ENCODE measurements around the gene TRIM71.
A peak's percentile ranks its signal among the peaks of the same experiment; 100 is the strongest.
"Not testable (repeated sequence)": the region's sequence is repeated elsewhere in the genome, so short reads cannot be mapped to it uniquely, and the experiment has no call there.

Gene TRIM71

DNA sequence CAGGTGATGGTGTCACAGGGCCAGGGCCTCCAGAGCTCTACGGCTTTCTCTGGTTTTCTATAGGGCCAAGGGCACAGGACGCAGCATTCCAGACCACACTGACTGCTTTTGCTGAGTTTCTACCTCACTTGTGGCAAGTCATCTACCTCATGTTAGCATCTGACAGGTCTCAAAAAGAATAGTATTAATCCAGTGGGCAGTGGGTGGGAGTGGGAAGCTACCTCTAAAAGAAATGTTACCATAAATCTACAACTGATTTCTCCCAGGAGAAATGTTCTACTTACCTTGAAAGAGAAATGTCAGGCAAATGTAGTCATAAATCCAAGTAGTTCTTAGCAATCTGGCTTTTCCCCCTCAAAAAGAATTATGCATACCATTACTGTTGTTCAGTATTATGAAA lies 77.9 kb downstream of the TRIM71 start:
- no peak for DNase-seq

DNA sequence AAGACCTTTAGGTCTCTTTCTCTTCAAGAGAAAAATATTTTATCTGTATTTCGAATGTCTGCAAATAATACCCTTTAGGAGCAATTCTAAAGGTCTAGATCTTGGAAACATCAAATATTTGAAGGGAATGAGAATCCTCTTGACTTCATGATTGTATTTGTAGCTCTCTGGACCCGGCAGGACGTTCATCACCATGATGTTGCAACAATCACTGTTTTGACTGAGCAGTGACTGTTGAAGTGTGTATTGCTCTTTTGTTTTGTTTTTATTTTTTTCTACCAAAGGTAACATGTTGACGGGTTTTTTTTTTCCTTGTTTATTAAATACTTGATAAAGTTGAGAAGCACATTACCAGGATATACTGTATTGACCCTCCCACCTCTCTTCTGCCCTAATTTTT lies 78.3 kb downstream of the TRIM71 start:
- DNase-seq: no peak

DNA sequence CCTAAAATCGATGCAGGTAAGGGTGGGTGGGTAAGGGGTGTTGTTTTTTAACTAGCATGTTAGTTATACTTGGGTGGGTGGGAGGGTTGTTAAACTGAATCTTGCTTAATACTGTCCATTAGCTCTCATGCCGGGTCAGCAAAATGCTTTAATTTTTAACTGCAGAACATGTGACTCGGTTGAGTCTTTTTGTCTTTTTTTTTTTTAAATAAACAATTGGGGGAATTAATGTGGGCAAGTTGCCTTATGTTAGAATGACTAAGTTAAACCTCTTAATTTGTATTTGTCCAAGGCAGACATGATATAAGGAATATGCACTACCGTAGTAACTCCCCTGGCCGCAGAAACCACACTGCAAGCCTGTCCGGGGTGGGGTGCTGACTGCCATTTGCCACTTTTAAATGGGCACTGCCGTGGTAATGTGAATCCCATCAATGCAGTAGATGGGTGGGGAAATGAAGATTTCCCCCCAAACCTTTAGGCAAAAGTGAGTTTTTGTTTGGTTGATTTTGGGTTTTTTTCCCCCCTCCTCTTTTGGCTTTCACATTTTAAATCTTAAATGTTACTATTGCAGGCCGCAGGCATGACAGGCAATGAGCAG lies 79.3 kb downstream of the TRIM71 start:
- DNase-seq: no peak

DNA sequence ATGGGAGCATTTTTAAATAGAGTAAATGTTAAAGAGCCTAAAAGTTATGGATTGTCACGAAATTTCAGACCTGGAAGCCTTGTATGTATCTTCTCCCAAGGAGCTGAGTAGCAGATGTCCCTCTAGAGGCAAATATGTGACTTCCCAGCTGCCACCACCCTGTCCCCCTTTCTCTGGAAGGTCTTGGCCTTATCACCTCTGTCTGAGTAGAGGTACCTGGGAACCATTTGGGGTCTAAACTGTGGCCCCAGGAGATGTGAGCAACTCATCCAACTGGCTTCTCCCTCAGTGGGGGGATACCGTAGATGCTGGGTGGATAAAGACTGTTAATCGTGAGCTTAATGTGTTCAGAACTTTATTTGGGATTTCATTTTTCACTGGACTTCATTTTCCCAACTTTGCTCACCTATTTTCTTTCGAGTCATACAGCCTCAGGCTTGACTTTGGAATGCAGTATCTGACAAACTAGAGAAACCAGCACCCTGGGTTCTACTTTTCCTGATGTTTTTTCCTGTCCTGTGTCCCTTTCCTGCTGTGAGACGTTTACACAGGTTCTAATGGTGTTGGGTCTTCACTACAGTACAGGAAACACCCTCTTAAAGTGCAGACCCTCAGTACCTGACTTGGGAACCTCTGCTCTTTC lies 80.3 kb downstream of the TRIM71 start:
- DNase-seq: no peak

DNA sequence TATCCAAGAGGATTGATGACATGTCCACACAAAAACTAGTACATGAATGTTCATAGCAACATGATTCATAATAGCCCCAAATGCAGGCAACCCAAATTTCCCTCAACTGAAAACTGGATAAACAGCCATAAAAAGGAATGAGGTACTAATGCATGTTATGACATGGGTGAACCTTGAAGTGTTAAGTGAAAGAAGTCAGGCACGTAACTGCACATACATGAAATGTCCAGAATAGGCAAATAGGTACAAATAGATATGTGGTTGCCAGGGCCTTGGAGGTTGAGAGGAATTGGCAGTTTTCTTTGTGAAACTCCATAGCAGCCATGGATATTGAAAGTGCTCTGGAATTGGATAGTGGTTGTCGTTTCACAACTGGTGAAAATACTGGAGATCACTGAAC lies 81.5 kb downstream of the TRIM71 start:
- DNase-seq: no peak

DNA sequence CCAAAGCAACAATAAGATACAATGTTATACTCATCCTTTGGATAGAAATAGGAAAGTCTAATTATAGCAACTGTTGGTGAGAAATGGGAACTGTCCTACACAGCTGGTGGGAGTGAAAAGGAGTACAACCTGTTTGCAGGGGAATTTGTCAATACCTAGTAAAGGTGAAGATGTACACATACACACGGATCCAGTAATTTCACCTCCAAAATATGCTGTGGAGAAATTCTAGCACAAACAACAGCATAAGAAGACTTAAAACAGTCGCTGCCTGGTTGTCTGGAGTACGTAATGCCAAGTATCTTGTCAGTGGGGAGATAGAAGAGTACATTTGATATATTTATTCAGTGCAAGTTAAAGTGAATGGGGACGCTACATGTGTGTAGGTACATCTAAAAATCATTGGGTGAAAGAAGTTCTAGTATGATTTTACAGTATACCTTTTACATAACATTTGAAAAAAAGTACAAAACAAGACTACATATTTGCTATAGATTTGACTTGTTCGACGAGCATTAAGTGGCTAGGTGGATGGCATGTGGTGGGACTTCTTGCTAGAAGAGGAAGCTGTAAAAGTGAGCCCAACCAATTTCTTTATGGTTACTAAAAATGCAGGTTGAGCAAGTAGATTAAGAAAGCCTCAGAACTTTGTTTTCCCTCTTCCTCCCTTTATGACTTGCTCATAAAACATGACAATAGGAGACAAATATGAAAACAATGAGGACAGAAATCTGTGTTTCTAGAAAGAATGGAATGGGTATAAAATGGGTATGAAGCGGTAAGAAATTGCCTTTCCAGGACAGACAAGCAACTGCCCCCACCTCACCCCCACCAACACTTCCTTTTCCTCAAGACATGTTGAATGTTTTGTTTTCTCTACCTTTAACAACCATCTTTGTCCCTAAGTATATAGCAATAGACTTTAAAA lies 83.5 kb downstream of the TRIM71 start:
- no peak for DNase-seq

DNA sequence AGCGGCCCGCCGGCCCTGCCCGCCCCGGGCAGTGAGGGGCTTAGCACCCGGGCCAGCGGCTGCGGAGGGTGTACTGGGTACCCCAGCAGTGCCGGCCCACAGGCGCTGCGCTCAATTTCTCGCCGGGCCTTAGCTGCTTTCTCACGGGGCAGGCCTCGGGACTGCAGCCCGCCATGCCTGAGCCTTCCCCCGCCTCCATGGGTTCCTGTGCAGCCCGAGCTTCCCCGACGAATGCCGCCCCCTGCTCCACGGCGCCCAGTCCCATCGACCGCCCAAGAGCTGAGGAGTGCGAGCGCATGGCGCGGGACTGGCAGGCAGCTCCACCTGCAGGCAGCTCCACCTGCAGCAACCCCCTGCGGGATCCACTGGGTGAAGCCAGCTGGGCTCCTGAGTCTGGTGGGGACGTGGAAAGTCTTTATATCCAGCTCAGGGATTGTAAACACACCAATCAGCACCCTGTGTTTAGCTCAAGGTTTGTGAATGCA lies 85.1 kb downstream of the TRIM71 start:
- not testable (repeated sequence) for DNase-seq

DNA sequence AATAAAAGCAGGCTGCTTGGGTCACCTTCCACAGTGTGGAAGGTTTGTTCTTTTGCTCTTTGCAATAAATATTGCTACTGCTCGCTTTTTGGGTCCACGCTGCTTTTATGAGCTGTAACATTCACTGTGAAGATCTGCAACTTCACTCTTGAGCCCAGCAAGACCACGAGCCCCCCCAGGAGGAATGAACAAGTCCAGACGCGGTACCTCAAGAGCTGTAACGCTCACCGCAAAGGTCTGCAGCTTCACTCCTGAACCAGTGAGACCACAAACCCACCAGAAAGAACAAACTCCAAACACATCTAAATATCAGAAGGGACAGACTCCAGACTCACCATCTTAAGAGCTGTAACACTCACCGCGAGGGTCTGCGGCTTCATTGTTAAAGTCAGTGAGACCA lies 86.2 kb downstream of the TRIM71 start:
- DNase-seq: no peak

DNA sequence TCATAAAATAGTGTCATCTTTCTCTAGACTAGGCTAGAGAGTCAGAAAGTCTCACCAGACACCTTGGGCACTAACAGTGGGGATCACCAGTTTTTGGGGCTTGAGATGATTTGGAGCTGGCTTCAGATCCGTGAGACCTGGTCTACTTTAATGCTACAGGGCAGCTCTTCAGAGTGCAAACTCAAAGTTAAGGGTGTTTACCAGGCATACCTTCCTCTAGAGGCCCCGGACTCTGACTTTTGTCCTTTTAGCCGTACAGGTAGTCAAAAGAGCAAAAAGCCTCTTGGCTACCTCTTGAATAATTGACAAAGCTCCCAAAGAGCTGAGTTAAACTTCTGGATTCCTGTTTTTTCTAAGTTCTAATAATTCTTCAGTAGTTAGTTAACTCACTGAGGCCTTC lies 92.2 kb downstream of the TRIM71 start:
- no peak for DNase-seq

DNA sequence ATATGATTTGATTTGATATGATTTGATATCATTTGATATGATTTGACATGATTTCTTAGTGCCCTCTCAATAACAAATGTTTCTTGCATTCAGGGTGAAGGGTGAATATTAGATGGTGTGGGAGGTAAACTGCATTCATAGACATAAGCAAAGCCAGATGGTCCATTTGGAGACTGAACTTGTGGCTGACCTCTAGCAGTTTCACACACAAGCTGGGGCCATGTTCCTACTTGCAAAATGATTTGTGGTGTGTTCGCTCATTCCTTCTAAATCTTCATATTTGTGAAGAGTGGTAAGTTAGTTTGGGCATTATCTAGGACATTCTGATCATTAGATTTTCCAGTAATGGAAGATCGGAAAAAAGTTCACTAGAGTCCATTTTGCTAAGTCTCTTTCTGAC lies 93.2 kb downstream of the TRIM71 start:
- no peak for DNase-seq

DNA sequence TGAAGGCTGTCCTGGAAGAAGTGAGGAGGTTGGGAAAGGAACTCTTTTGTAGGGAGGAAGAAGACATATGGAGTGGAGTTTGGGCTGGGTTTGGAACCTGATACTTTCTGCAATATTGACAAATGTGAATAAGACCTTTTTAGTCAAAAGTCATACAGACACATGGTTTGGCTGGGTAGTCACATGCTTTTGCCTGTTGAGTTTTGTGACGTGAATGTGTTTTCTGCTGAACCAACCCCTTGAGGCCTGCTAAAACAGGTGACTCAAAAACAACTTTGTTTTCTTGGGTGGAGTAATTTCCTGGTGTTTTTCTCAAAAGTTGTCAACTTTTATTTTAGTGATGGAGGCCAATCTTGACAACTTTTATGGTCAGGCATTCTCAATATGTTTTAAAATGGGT lies 94.2 kb downstream of the TRIM71 start:
- no peak for DNase-seq

DNA sequence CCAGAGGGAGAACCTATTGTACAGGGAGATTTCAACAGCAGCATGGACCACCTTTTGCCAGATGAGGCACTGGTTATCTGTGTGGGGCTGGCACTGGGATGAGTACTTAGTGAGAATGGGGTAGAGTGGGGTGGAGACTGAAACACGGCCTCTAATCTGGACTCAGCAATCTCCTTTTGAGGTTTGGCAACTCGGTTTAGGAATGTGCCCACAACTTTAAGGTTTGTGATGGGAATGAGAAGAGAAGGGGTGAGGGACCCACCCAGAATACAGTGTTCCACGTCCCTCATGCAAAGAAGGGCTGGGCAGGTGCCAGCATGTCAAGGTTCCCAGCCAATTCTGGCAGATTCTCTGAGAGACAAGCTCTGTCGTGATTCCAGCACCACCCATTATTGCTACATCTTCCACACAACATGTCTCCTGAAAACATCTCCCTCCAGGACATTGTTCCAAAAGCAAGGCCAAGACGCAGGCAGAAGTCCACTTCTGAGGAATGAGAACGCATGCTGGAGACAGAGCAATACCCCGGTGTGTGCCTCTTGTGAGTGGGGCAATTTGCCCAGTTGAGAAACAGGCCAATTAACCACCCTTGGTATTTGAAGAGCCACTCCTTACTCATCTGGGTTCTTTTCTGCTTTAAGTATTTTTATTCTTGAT lies 96.1 kb downstream of the TRIM71 start:
- DNase-seq: no peak

DNA sequence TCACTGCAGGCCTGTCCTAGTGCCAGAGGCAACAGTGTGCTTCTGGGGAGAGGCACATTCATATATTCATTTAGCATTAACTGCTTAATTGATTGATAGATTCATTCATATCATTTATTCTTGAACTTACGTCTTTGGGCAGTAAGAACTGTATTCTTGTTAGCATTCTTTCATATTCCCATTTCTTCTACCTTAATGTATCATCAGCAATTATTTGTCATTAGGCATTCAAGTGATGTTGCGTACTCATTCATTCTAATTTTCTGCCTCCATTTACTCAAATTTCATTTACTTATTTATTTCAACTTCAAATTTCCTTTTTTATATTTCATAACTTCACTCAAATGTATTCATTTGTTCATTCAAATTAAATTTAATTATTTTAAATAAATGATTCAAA lies 102.1 kb downstream of the TRIM71 start:
- DNase-seq: no peak

DNA sequence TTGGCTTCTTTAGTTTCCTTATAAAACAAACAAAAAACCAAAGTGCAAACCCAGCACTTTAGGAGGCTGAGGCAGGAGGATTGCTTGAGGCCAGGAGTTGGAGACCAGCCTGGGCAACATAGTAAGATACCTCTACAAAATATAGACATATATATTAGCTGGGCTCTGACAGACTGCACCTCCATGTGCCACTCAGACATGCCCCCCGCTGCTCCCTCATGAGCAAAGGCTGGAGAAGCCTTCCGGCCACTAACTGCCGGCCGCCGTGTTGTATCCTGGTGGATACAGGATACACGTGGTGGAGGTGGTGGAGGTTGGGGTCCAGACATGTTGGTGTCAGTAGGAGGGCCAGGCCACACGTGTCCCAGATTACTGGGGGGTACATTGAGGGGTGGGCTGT lies 104.3 kb downstream of the TRIM71 start:
- DNase-seq: no peak

DNA sequence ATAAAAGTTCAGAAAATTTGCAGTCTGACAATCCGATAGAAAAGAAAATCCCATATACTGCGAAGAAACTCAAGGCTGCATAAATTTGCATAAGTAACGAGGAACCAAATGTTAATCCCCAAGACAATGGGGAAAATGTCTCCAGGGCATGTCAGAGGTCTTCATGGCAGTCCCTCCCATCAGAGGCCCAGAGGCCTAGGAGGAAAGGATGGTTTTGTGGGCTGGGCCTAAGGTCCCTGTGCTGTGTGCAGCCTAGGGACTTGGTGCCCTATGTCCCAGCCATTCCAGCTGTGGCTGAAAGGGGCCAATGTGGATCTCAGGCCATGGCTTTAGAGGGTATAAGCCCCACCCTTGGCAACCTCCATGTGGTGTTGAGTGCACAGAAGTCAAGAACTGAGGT lies 112.4 kb downstream of the TRIM71 start:
- no peak for DNase-seq

DNA sequence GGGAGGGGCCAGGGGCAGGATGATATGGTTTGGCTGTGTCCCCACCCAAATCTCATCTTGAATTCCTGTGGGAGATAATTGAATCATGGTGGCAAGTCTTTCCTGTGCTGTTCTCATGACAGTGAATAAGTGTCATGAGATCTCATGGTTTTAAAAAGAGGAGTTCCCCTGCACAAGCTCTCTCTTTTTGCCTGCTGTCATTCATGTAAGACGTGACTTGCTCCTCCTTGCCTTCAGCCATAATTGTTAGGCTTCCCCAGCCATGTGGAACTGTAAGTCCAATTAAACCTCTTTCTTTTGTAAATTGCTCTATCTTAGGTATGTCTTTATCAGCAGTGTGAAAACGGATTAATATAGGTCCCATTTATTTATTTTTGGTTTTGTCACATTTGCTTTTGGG lies 113.5 kb downstream of the TRIM71 start:
- DNase-seq: not testable (repeated sequence)

DNA sequence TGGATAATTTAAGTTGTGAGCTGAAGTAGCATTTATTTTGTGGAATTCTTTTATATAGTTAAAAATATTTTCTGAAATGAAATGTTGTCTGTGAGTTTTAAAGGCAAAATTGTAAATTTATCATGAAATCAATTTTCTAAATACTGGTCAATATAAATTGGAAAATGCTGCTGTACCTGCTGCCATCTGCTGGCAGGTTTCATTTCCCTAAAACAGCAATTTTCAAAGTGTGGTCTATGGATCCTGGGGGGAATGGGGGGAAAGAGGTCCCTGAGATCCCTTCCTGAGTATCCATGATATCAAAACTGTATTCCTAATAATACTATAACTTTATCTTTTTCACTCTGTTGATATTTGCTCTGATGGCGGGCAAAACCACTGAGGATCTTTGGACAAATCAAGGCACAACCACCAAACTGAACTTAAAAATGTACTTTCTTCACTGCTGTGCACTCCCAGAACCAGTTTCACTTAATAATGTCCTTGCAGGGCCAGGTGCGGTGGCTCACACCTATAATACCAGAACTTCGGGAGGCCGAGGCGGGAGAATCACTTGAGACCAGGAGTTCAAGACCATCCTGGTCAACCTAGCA lies 116.4 kb downstream of the TRIM71 start:
- peak; percentile 14 for DNase-seq

DNA sequence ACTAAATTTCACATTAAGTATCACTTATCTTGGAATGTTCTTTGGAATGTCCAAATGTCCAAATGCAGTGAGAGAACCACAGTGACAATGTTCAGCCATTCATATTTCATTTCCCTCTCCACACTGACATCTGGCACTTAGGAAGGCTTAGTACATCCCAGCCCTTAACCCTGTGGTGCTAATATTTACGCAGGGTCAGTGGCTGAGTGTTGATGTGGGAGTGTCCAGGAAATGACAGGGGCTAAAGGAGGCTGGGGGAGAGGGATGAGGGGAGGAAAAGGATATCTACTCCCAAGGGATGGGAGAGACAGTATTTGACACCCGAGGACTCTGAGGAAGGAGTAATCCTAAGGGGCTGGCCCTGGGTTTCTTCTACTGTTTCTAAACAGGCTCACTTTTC lies 119.5 kb downstream of the TRIM71 start:
- no peak for DNase-seq

DNA sequence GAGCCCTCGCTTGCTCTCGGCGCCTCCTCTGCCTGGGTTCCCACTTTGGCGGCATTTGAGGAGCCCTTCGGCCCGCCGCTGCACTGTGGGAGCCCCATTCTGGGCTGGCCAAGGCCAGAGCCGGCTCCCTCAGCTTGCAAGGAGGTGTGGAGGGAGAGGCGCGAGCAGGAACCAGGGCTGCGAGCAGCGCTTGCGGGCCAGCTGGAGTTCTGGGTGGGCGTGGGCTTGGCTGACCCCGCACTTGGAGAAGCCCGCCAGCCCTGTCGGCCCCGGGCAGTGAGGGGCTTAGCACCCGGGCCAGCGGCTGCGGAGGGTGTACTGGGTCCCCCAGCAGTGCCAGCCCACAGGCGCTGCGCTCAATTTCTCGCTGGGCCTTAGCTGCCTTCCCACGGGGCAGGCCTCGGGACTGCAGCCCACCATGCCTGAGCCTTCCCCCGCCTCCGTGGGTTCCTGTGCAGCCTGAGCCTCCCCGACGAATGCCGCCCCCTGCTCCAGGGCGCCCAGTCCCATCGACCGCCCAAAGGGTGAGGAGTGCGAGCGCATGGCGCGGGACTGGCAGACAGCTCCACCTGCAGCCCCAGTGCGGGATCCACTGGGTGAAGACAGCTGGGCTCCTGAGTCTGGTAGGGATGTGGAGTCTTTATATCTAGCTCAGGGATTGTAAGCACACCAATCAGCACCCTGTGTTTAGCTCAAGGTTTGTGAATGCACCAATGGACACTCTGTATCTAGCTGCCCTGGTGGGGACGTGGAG lies 121.9 kb downstream of the TRIM71 start:
- DNase-seq: not testable (repeated sequence)

DNA sequence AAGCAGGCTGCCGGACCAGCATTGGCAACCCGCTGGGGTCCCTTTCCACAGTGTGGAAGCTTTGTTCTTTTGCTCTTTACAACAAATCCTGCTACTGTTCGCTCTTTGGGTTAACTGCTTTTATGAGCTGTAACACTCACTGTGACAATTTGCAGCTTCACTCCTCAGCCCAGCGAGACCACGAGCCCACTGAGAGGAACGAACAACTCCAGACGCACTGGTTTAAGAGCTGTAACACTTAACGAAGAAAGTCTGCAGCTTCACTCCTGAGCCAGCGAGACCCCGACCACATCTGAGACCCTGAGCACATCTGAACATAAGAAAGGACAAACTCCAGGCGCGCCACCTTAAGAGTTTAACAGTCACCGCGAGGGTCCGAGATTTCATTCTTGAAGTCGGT lies 122.9 kb downstream of the TRIM71 start:
- DNase-seq: no peak

DNA sequence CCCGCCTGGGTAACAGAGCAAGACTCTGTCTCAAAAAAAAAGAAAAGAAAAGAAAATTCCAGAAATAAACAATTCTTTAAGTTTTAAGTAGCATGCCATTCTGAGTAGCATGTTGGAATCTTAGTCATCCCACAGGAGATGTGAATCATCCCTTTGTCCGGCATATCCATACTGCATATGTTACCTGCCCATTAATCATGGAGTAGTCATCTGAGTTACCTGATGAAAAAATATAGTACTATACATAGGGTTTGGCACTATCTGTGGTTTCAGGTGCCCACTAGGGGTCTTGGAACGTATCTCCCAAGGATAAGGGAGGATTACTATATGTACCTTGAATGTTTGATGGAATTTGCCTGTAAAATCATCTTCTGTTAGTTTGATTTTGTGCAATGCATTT lies 127.3 kb downstream of the TRIM71 start:
- no peak for DNase-seq

DNA sequence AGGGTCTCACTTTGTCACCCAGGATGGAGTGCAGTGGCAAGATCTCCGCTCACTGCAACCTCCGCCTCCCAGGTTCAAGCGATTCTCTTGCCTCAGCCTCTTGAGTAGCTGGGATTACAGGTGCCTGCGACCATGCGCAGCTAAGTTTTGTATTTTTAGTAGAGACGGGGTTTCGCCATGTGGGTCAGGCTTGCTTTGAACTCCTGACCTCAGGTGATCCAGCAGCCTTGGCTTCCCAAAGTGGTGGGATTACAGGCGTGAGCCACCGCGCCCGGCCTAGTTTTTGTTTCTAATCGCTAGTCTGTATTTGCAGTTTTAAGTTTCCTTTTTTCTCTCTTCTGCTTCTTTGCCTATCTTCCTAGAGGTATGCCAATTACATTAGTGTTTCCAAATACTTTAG lies 127.8 kb downstream of the TRIM71 start:
- DNase-seq: not testable (repeated sequence)

Data from NCI-H1092 treated with DMSO at 0.1 percent for 48 hours (cell line).